SK-N-MC (cell line): ENCODE data around the gene FAAP20.

ENCODE experiments used
- DNase-seq: peaks from one replicate; pipeline ENCODE4 v3.0.0-alpha.2; 2011; ENCODE audit warnings: low read depth, low spot score
- H3K27ac ChIP-seq: fragments of 200-600 bp; sonication (generic); 2 replicates; pipeline ENCODE4 v1.5.1; 2016; ENCODE audit warnings: mixed run types
- H3K36me3 ChIP-seq: fragments of 200-600 bp; sonication (generic); 2 replicates; pipeline ENCODE4 v1.6.1; 2017; ENCODE audit warnings: antibody characterized with exemption, low read length, mixed read lengths; ENCODE audit not compliant: insufficient read depth
- H3K4me3 ChIP-seq: fragments of 200-600 bp; sonication (generic); 2 replicates; pipeline ENCODE4 v1.5.1; 2016
- H3K9ac ChIP-seq: fragments of 200-600 bp; sonication (generic); 2 replicates; pipeline ENCODE4 v1.8.0; 2017; ENCODE audit warnings: mixed run types, mixed read lengths; ENCODE audit not compliant: insufficient read length
- H3K9me3 ChIP-seq: fragments of 200-600 bp; sonication (generic); 2 replicates; pipeline ENCODE4 v1.6.1; 2017; ENCODE audit warnings: low read depth, mild to moderate bottlenecking, antibody characterized with exemption, low read length, moderate library complexity, mixed read lengths
- EZH2 ChIP-seq: fragments of 200-600 bp; sonication (generic); IDR thresholded peaks from one replicate; pipeline ENCODE4 v1.6.1; 2017; ENCODE audit warnings: antibody characterized with exemption
- FOXP2 ChIP-seq: optimal IDR thresholded peaks from 2 replicates; pipeline ENCODE3; 2011; ENCODE audit warnings: mild to moderate bottlenecking, moderate library complexity; ENCODE audit not compliant: insufficient read depth; ENCODE audit errors: extremely low read length, control extremely low read depth
- POLR2AphosphoS5 ChIP-seq: IDR thresholded peaks from 2 replicates; pipeline ENCODE4 v1.6.1; 2012; ENCODE audit warnings: mild to moderate bottlenecking, low read depth, low read length, borderline replicate concordance

The FAAP20 gene

GRCh38 chr1:2194319-2194897, at the start of gene FAAP20:
TSS of gene FAAP20 (minus strand) at chr1:2194772. CDS start at chr1:2194749, 23 bp downstream.
- peak within 1 kb of the TSS; percentile 65 for H3K9ac ChIP-seq
- H3K27ac ChIP-seq: peak within 1 kb of the TSS; percentile 75
- H3K36me3 ChIP-seq: no peaks in the 10 kb centered on the region
- no peak for DNase-seq
- H3K9me3 ChIP-seq: no peaks in the 10 kb centered on the region
- H3K4me3 ChIP-seq: peak within 1 kb of the TSS; percentile 88
- TF ChIP-seq POLR2AphosphoS5 (no peak; the same call in 1 of the 2 replicates), EZH2 (no peak), FOXP2 (no peak)

- H3K27ac ChIP-seq: no peak overlapping the region
- no peaks in the 10 kb centered on the region; the same call in 1 of the 2 replicates for H3K36me3 ChIP-seq
- DNase-seq: no peak
- H3K9me3 ChIP-seq: no peaks in the 10 kb centered on the region
- H3K9ac ChIP-seq: no peak overlapping the region
- no peak overlapping the region for H3K4me3 ChIP-seq
- TF ChIP-seq EZH2 (no peak), FOXP2 (no peak), POLR2AphosphoS5 (no peak)
Observed at GRCh38 chr1:2242814-2243725, 48.5 kb upstream of the FAAP20 start.

GRCh38 chr1:2241820-2242219, 47.2 kb upstream of the FAAP20 start:
- DNase-seq: no peak
- Histone ChIP-seq H3K9me3 (no peaks in the 10 kb centered on the region), H3K36me3 (no peaks in the 10 kb centered on the region; the same call in 1 of the 2 replicates)

GRCh38 chr1:2240270-2241156, 45.9 kb upstream of the FAAP20 start:
- DNase-seq: no peak
- no peak overlapping the region for H3K4me3 ChIP-seq
- H3K9me3 ChIP-seq: no peaks in the 10 kb centered on the region
- H3K27ac ChIP-seq: peak overlapping the region; percentile 74
- peak overlapping the region; percentile 45 for H3K9ac ChIP-seq
- TF ChIP-seq EZH2 (no peak), FOXP2 (no peak), POLR2AphosphoS5 (no peak)
- no peaks in the 10 kb centered on the region; the same call in 1 of the 2 replicates for H3K36me3 ChIP-seq

More at GRCh38 chr1:2241820-2242219, 47.2 kb upstream of the FAAP20 start:
- TF ChIP-seq EZH2 (no peak), POLR2AphosphoS5 (no peak), FOXP2 (no peak)
- no peak overlapping the region for H3K27ac ChIP-seq
- no peak overlapping the region for H3K4me3 ChIP-seq
- H3K9ac ChIP-seq: no peak overlapping the region

- no peak for DNase-seq
- Histone ChIP-seq H3K4me3 (no peak overlapping the region), H3K9me3 (no peaks in the 10 kb centered on the region), H3K27ac (peak overlapping the region; percentile 74), H3K9ac (peak overlapping the region; percentile 45), H3K36me3 (no peaks in the 10 kb centered on the region; the same call in 1 of the 2 replicates)
- no peak for TF ChIP-seq EZH2
Observed at GRCh38 chr1:2239384-2239985, 44.9 kb upstream of the FAAP20 start.

GRCh38 chr1:2239013-2239370, 44.4 kb upstream of the FAAP20 start:
- TF ChIP-seq FOXP2 (no peak), POLR2AphosphoS5 (no peak), EZH2 (no peak)
- H3K9ac ChIP-seq: no peak overlapping the region
- no peaks in the 10 kb centered on the region for H3K9me3 ChIP-seq
- H3K4me3 ChIP-seq: no peak overlapping the region
- H3K36me3 ChIP-seq: no peaks in the 10 kb centered on the region; the same call in 1 of the 2 replicates
- no peak overlapping the region for H3K27ac ChIP-seq
- DNase-seq: no peak

GRCh38 chr1:2238361-2239012, 43.9 kb upstream of the FAAP20 start:
- Histone ChIP-seq H3K9ac (no peak overlapping the region), H3K36me3 (no peaks in the 10 kb centered on the region; the same call in 1 of the 2 replicates), H3K4me3 (no peak overlapping the region), H3K27ac (no peak overlapping the region), H3K9me3 (no peaks in the 10 kb centered on the region)
- DNase-seq: no peak
- TF ChIP-seq FOXP2: no peak
- no peak for TF ChIP-seq EZH2
- no peak for TF ChIP-seq POLR2AphosphoS5
